Natural killer cell (primary cell): ENCODE measurements around the gene SEMA4C. TPM values are rescaled to one million over a fixed set of nuclear protein-coding genes. Genes with fewer than 3 reads are reported as not detected.
A peak's percentile ranks its signal among the peaks of the same experiment; 100 is the strongest.

Source experiments
- ATAC-seq, 3 donors: fragments of 150-1000 bp in 2 of 3; fragments of 200-7000 bp in 1 of 3; cut with Tn5 transposase; 1 replicate in 1 of 3; 2 replicates in 2 of 3; pipeline ENCODE4 v1.10.0; 2021; ENCODE audit warnings: mild to moderate bottlenecking in 2 of 3, moderate library complexity in 2 of 3
- DNase-seq, 2 donors: peaks; one replicate each; pipeline versions ENCODE4 v3.0.0 to v3.0.0-alpha.2; 2013 to 2021; ENCODE audit warnings: mixed read lengths in 1 of 2
- H3K27ac ChIP-seq: one replicate; pipeline ENCODE4 v1.5.1; 2013; ENCODE audit warnings: mild to moderate bottlenecking, low read length
- H3K27me3 ChIP-seq: one replicate; pipeline ENCODE4 v1.6.1; 2013; ENCODE audit warnings: low read length; ENCODE audit not compliant: control insufficient read depth, insufficient read depth
- H3K36me3 ChIP-seq: one replicate; pipeline ENCODE4 v1.6.1; 2013; ENCODE audit warnings: low read length; ENCODE audit not compliant: control insufficient read depth, insufficient read depth
- H3K4me1 ChIP-seq: one replicate; pipeline ENCODE4 v1.6.1; 2013; ENCODE audit warnings: low read length; ENCODE audit not compliant: control insufficient read depth, insufficient read depth
- H3K4me3 ChIP-seq: one replicate; pipeline ENCODE4 v1.5.1; 2013; ENCODE audit warnings: low read length
- H3K9me3 ChIP-seq: one replicate; pipeline ENCODE4 v1.6.1; 2013; ENCODE audit warnings: low read length; ENCODE audit not compliant: control insufficient read depth, insufficient read depth
- H3K27ac Mint-ChIP-seq, 2 donors: one replicate each; pipeline ENCODE4 v1.8.0; 2022; ENCODE audit warnings: mild to moderate bottlenecking in 2 of 2, mixed read lengths in 2 of 2, moderate library complexity in 1 of 2
- H3K27me3 Mint-ChIP-seq, 2 donors: one replicate each; pipeline ENCODE4 v1.8.0; 2022; ENCODE audit warnings: low read depth in 2 of 2, mixed read lengths in 2 of 2
- H3K36me3 Mint-ChIP-seq: one replicate; pipeline ENCODE4 v1.8.0; 2022; ENCODE audit warnings: mixed read lengths
- H3K4me1 Mint-ChIP-seq, 2 donors: one replicate each; pipeline ENCODE4 v1.8.0; 2022; ENCODE audit warnings: mixed read lengths in 2 of 2
- H3K4me3 Mint-ChIP-seq: one replicate; pipeline ENCODE4 v1.8.0; 2022; ENCODE audit warnings: mild to moderate bottlenecking, moderate library complexity, mixed read lengths
- H3K9me3 Mint-ChIP-seq, 2 donors: one replicate each; pipeline ENCODE4 v1.8.0; 2022; ENCODE audit warnings: mixed read lengths in 2 of 2
- CTCF ChIP-seq: fragments of 200-600 bp; IDR thresholded peaks from one replicate; pipeline ENCODE4 v1.8.0; 2022; ENCODE audit warnings: antibody characterized with exemption
- WGBS: methylation state at CpG from one replicate; pipeline ENCODE4 v1.1.7; 2013; ENCODE audit warnings: missing lambda C conversion rate; ENCODE audit not compliant: insufficient coverage; 5-methylcytosine and 5-hydroxymethylcytosine counted together
- intact Hi-C: fragments of 100-400 bp; cut with micrococcal nuclease; formaldehyde crosslinking; loops from one replicate; pipeline ENCODE4 v1.14.2; 2022
- total RNA-seq, 4 donors: library from RNA; stranded (reverse); fragments of 120-200 nt in 1 of 4; gene quantifications; one replicate each; pipeline versions ENCODE4 v1.2.3 to v1.2.4, GENCODE V29; 2013 to 2022

The SEMA4C gene
- total RNA-seq, 3 donors from 2014 or later (not counting 1 experiment from before 2014, with no cell fraction given), result 51.8 to 78.1 (median 65.8) TPM

DNA sequence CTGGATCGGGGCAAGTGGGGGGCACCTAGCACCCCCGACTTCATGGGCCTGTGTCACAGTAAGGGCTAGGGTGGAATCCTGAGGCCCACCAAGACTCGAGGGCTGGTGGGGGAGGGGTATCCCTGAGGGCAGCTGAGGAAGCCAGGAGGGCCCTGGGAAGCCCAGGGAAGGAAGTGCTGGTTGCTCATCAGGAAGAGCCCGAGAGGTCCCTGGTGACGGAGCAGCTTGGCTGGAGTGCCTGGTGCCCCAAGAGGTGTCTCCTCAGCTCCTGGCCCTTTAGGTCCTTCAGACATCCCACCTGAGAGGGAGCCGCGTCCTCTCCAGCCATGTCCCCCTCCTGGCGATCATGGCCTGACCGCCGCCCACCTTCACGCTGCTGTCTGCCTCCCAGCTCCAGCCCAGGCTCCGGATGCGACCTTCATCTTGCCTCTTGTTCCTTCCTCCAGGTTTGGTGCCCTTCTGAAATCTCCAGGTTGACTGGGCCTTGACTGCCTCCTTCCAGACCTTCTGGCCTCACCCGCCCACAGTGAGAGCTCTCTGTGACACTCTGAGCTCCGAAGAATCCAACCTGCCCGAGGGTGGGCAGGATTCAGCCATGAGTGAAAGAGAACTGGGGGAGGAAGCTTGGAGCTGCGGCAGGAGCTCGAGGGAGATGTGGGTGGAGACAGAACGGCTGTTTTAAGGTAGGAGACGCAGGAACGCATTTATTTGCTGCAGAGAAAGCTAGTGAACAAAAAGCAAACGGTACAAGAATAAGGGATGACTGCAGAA lies 42.7 kb upstream of the SEMA4C start:
- Histone ChIP-seq H3K27me3 (no peaks in the 10 kb centered on the region), H3K27ac (peak overlapping the region; percentile 64), H3K4me1 (peaks cover 47% of the 10 kb centered on the region), H3K9me3 (peaks cover 9% of the 10 kb centered on the region), H3K4me3 (no peak overlapping the region), H3K36me3 (no peaks in the 10 kb centered on the region)
- intact Hi-C loops, result loop anchor here (5.0 kb wide), 1 partner anchor 35 kb away; no protein-coding TSS in a partner anchor
- DNase-seq (no peak), ATAC-seq (no peak)
- Mint-ChIP-seq H3K4me1 (peaks cover 52 to 68% of the 10 kb centered on the region in 2 donors), H3K27me3 (no peaks in the 10 kb centered on the region), H3K4me3 (peak overlapping the region; percentile 95), H3K27ac (peak overlapping the region; percentile 97 to 98), H3K36me3 (no peaks in the 10 kb centered on the region), H3K9me3 (peaks cover 0 to 4% of the 10 kb centered on the region in 2 donors)
- TF ChIP-seq CTCF, result no peak
- 90% methylated on average over 22 of the region's 22 CpGs for WGBS

- TF ChIP-seq CTCF, result no peak
- Histone ChIP-seq H3K9me3 (no peaks in the 10 kb centered on the region), H3K4me3 (no peak overlapping the region), H3K36me3 (no peaks in the 10 kb centered on the region), H3K4me1 (peaks cover 32% of the 10 kb centered on the region), H3K27me3 (no peaks in the 10 kb centered on the region), H3K27ac (no peak overlapping the region)
- no peak for ATAC-seq
- Mint-ChIP-seq H3K9me3 (no peaks in the 10 kb centered on the region), H3K27me3 (no peaks in the 10 kb centered on the region), H3K4me3 (no peak overlapping the region), H3K27ac (no peak overlapping the region), H3K36me3 (no peaks in the 10 kb centered on the region), H3K4me1 (peaks cover 40 to 46% of the 10 kb centered on the region in 2 donors)
- 94% methylated on average over 6 of the region's 6 CpGs for WGBS
- intact Hi-C loops, result loop anchor here (5.0 kb wide), 1 partner anchor 32 kb away; no protein-coding TSS in a partner anchor
- no peak for DNase-seq
Measured at GRCh38 chr2:96909611-96910021, 39.7 kb upstream of the SEMA4C start.

DNA sequence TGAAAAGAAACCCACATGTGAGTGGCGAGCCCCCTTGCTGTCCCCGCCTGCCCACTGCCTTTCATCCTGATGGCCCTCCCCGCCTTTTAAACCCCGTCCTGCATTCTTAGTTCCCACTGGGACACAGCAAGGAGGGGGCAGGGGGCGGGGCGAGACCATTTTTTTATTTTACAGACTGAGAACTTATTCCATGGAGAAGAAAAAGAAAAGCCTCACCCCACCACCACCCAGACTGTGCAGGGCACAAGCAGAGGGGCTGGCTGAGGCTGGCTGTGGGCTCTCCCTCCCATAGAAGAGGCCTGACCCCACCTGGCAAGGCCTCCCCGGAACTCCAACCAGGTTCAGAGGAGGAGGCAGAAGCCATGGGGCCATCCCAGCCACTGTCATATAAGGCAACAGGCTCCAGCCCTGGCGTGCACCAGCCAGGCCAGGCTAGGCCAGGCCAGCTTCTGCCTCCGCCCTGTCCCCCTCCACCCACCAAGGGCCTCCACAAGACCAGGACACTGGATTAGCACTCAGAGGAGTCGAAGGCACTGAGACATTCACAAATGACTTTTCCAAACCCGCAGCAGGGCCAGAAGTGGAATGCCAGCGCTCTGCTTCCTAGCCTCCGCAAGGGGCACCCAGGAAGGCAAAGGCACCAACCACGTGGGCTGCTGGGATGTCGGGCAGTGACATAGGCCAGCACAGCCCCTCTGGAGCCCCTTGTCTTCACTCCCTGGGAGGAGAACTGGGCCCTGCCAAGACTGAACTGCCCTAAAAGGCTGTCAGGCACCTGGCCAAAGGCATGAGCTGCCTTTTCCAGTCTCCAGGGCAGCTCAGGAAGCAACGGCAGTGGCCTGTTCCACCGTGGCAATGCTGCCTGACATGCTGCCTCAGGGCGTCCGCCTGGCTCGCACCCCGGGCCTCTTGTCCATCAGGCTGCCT lies 37.5 kb upstream of the SEMA4C start:
- Mint-ChIP-seq H3K27me3 (no peaks in the 10 kb centered on the region), H3K36me3 (no peaks in the 10 kb centered on the region), H3K4me3 (no peak overlapping the region), H3K4me1 (peaks cover 18 to 28% of the 10 kb centered on the region in 2 donors), H3K9me3 (no peaks in the 10 kb centered on the region), H3K27ac (no peak overlapping the region)
- WGBS, result 92% methylated on average over 21 of the region's 21 CpGs
- no peak for TF ChIP-seq CTCF
- Histone ChIP-seq H3K9me3 (no peaks in the 10 kb centered on the region), H3K4me1 (peaks cover 10% of the 10 kb centered on the region), H3K27ac (no peak overlapping the region), H3K36me3 (no peaks in the 10 kb centered on the region), H3K4me3 (no peak overlapping the region), H3K27me3 (no peaks in the 10 kb centered on the region)
- intact Hi-C loops, result no loop called here
- DNase-seq, result no peak
- ATAC-seq, result no peak
